Neural cell (in vitro differentiated cells): ENCODE data around the gene PGS1. TPM values are rescaled to one million over a fixed set of nuclear protein-coding genes. Genes with fewer than 3 reads are reported as not detected.

Experiments
- H2AFZ ChIP-seq: fragments of 200-600, 300-800 bp; sonication (generic), shearing (Covaris generic); 2 replicates; pipeline ENCODE4 v1.6.0; 2014; ENCODE audit warnings: low read depth, mild to moderate bottlenecking, antibody characterized with exemption, low read length, moderate library complexity
- H3F3A ChIP-seq: fragments of 200-600 bp; shearing (Covaris generic); 2 replicates; pipeline ENCODE4 v1.6.1; 2016; ENCODE audit warnings: mild to moderate bottlenecking, moderate library complexity, mixed read lengths, antibody characterized with exemption, low read length; ENCODE audit not compliant: insufficient read depth, poor library complexity, severe bottlenecking
- H3K27ac ChIP-seq: fragments of 200-600, 300-800 bp; sonication (generic), shearing (Covaris generic); 2 replicates; pipeline ENCODE4 v1.5.1; 2014; ENCODE audit warnings: mild to moderate bottlenecking, low read length, moderate library complexity
- H3K27me3 ChIP-seq: fragments of 300-800, 200-600 bp; sonication (generic), shearing (Covaris generic); 2 replicates; pipeline ENCODE4 v1.6.0; 2014; ENCODE audit warnings: mild to moderate bottlenecking, low read depth, low read length, moderate library complexity; ENCODE audit not compliant: insufficient read depth
- H3K36me3 ChIP-seq: fragments of 300-800, 200-600 bp; sonication (generic), shearing (Covaris generic); 2 replicates; pipeline ENCODE4 v1.5.1; 2014; ENCODE audit warnings: mild to moderate bottlenecking, antibody characterized with exemption, low read length, moderate library complexity; ENCODE audit not compliant: insufficient read depth
- H3K4me2 ChIP-seq: fragments of 300-800, 200-600 bp; sonication (generic), shearing (Covaris generic); 2 replicates; pipeline ENCODE4 v1.6.0; 2014; ENCODE audit warnings: mild to moderate bottlenecking, low read length
- H3K4me3 ChIP-seq: fragments of 300-800, 200-600 bp; sonication (generic), shearing (Covaris generic); 2 replicates; pipeline ENCODE4 v1.5.1; 2014; ENCODE audit warnings: mild to moderate bottlenecking, low read length, moderate library complexity
- H3K79me2 ChIP-seq: fragments of 200-600 bp; shearing (Covaris generic); replicated peaks from 2 replicates; pipeline ENCODE4 v1.6.0; 2014; ENCODE audit warnings: mild to moderate bottlenecking, low read length, moderate library complexity; ENCODE audit not compliant: insufficient read depth
- H3K9ac ChIP-seq: fragments of 300-800, 200-600 bp; sonication (generic), shearing (Covaris generic); 2 replicates; pipeline ENCODE4 v1.6.1; 2016; ENCODE audit warnings: mild to moderate bottlenecking, low read length, mixed read lengths
- H3K9me2 ChIP-seq: fragments of 200-600 bp; shearing (Covaris generic); 2 replicates; pipeline ENCODE4 v1.6.1; 2016; ENCODE audit warnings: mild to moderate bottlenecking, low read length, mixed read lengths; ENCODE audit not compliant: insufficient read depth
- H3K9me3 ChIP-seq: fragments of 200-600, 300-800 bp; sonication (generic), shearing (Covaris generic); 2 replicates; pipeline ENCODE4 v1.6.1; 2016; ENCODE audit warnings: mild to moderate bottlenecking, mixed run types, low read length, moderate library complexity, mixed read lengths
- H4K20me1 ChIP-seq: fragments of 200-600 bp; shearing (Covaris generic); 2 replicates; pipeline ENCODE4 v1.6.1; 2016; ENCODE audit warnings: mild to moderate bottlenecking, mixed run types; ENCODE audit not compliant: insufficient read depth
- CTCF ChIP-seq: fragments of 450-650 bp; IDR thresholded peaks from 2 replicates; pipeline ENCODE4 v1.5.1; 2014; ENCODE audit warnings: antibody characterized with exemption, mild to moderate bottlenecking, moderate library complexity; ENCODE audit not compliant: poor library complexity, severe bottlenecking
- EP300 ChIP-seq: fragments of 450-650 bp; conservative IDR thresholded peaks from 2 replicates; pipeline ENCODE4 v1.6.1; 2014; ENCODE audit warnings: antibody characterized with exemption, mild to moderate bottlenecking, moderate library complexity; ENCODE audit not compliant: poor library complexity, severe bottlenecking
- EZH2 ChIP-seq: fragments of 200-600, 300-800 bp; shearing (Covaris generic), sonication (generic); IDR thresholded peaks from 2 replicates; pipeline ENCODE4 v1.6.1; 2014; ENCODE audit warnings: antibody characterized with exemption, low read length, borderline replicate concordance, mild to moderate bottlenecking; ENCODE audit not compliant: insufficient read depth, poor library complexity, severe bottlenecking
- MXI1 ChIP-seq: fragments of 450-650 bp; conservative IDR thresholded peaks from 2 replicates; pipeline ENCODE4 v1.6.1; 2014; ENCODE audit warnings: antibody characterized with exemption, mild to moderate bottlenecking; ENCODE audit not compliant: poor library complexity, severe bottlenecking
- POLR2AphosphoS5 ChIP-seq: IDR thresholded peaks from 2 replicates; pipeline ENCODE4 v1.6.1; 2012
- RAD21 ChIP-seq: fragments of 450-650 bp; conservative IDR thresholded peaks from 2 replicates; pipeline ENCODE4 v1.6.1; 2014; ENCODE audit warnings: antibody characterized with exemption, mild to moderate bottlenecking, moderate library complexity
- SMC3 ChIP-seq: fragments of 450-650 bp; conservative IDR thresholded peaks from 2 replicates; pipeline ENCODE4 v1.6.1; 2014; ENCODE audit warnings: antibody characterized with exemption, mild to moderate bottlenecking, moderate library complexity; ENCODE audit not compliant: poor library complexity
- TAF1 ChIP-seq: IDR thresholded peaks from 2 replicates; pipeline ENCODE4 v1.6.1; 2012; ENCODE audit warnings: low read depth
- polyA plus RNA-seq: library from polyadenylated mRNA; depleted of rRNA; stranded (reverse); fragments of >200 nt; gene quantifications from 2 replicates; pipeline ENCODE4 v1.2.3, GENCODE V29; 2014
- TF ChIP-seq, protein P1 (sequence below): IDR thresholded peaks from 2 replicates; pipeline ENCODE4 v1.6.1; 2012; ENCODE audit warnings: borderline replicate concordance

Gene PGS1
- polyA plus RNA-seq, 1 donor from 2014 or later, result 65.7 TPM

- no peak for TF ChIP-seq RAD21
Observed at GRCh38 chr17:78409191-78409928, 30.9 kb downstream of the PGS1 start (continued).

DNA sequence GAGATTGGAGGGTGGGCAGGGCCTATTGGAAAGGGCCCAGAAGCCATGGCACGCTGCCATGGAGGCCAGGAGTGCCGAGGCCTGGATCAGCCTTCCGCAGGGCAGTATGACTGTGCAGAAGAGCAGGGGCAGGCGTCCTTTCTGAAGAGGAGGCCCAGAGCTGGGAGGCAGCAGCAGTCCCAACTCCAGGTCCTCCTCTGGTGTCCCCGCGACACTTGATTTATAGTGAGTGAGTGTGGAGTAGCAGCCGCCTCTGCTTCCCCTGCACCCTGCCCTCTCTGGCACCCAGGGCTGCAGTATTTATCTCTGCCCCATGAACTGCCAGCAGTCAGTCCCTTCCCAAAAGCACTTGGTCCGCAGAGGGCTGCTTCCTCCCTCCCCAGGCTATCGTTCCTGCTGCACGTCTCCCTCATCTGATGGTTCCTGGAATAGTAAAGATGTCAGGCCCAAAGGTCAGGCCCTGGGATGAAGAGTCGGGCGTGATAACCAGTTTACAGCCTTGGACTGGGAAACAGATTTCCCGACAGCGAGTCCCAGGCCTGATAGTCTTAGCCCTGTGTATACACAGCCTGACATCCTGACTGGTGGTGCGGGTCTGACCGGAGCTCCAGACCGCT lies 32.9 kb downstream of the PGS1 start:
- no peaks in the 10 kb centered on the region for H3K9me2 ChIP-seq
- no peaks in the 10 kb centered on the region for H3K79me2 ChIP-seq
- H4K20me1 ChIP-seq, result no peaks in the 10 kb centered on the region
- no peak overlapping the region for H3K4me3 ChIP-seq
- H3K27me3 ChIP-seq, result no peaks in the 10 kb centered on the region
- no peak overlapping the region for H3K27ac ChIP-seq
- H3K9me3 ChIP-seq, result no peaks in the 10 kb centered on the region
- H2AFZ ChIP-seq, result no peak overlapping the region
- H3F3A ChIP-seq, result no peaks in the 10 kb centered on the region
- H3K9ac ChIP-seq, result no peak overlapping the region
- H3K36me3 ChIP-seq, result no peaks in the 10 kb centered on the region
- no peak overlapping the region for H3K4me2 ChIP-seq
- no peak for TF ChIP-seq EZH2
- TF ChIP-seq POLR2AphosphoS5, result no peak
- TF ChIP-seq CTCF, result no peak
- no peak for TF ChIP-seq RAD21
- TF ChIP-seq, protein P1, sequence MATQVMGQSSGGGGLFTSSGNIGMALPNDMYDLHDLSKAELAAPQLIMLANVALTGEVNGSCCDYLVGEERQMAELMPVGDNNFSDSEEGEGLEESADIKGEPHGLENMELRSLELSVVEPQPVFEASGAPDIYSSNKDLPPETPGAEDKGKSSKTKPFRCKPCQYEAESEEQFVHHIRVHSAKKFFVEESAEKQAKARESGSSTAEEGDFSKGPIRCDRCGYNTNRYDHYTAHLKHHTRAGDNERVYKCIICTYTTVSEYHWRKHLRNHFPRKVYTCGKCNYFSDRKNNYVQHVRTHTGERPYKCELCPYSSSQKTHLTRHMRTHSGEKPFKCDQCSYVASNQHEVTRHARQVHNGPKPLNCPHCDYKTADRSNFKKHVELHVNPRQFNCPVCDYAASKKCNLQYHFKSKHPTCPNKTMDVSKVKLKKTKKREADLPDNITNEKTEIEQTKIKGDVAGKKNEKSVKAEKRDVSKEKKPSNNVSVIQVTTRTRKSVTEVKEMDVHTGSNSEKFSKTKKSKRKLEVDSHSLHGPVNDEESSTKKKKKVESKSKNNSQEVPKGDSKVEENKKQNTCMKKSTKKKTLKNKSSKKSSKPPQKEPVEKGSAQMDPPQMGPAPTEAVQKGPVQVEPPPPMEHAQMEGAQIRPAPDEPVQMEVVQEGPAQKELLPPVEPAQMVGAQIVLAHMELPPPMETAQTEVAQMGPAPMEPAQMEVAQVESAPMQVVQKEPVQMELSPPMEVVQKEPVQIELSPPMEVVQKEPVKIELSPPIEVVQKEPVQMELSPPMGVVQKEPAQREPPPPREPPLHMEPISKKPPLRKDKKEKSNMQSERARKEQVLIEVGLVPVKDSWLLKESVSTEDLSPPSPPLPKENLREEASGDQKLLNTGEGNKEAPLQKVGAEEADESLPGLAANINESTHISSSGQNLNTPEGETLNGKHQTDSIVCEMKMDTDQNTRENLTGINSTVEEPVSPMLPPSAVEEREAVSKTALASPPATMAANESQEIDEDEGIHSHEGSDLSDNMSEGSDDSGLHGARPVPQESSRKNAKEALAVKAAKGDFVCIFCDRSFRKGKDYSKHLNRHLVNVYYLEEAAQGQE, result no peak
- no peak for TF ChIP-seq SMC3
- TF ChIP-seq MXI1, result no peak
- TF ChIP-seq TAF1, result no peak
- TF ChIP-seq EP300, result no peak

DNA sequence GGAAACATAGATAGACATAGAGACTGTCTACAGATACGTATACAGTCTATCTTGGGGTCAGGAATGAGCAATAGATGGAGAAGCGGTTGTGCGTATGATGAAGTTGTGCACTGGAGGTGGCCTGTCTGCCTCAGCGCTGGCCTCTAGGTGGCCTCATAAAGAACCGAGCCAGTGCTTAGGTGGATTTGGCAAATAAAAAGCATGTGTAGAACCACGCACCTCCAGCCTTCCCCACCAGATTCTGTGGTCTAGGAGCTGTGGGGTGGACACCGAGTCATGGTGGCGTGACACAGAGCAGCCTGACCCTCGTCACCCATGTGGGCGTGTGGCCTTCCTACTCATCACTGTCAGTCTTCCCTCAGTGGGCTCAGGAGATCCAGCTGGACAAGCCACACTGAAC lies 34.0 kb downstream of the PGS1 start:
- Histone ChIP-seq H3F3A (no peaks in the 10 kb centered on the region), H3K36me3 (no peaks in the 10 kb centered on the region), H4K20me1 (no peaks in the 10 kb centered on the region), H3K4me2 (no peak overlapping the region), H3K79me2 (no peaks in the 10 kb centered on the region), H2AFZ (no peak overlapping the region), H3K4me3 (no peak overlapping the region), H3K27me3 (no peaks in the 10 kb centered on the region), H3K9me2 (no peaks in the 10 kb centered on the region), H3K9ac (no peak overlapping the region), H3K27ac (no peak overlapping the region), H3K9me3 (no peaks in the 10 kb centered on the region)
- TF ChIP-seq TAF1, result no peak
